ENCODE results near the gene ZP1. TPM values are rescaled to one million over a fixed set of nuclear protein-coding genes. Genes with fewer than 3 reads are reported as not detected.

The ZP1 gene
- total RNA-seq, 1 experiment from 2014 or later = not detected

DNA sequence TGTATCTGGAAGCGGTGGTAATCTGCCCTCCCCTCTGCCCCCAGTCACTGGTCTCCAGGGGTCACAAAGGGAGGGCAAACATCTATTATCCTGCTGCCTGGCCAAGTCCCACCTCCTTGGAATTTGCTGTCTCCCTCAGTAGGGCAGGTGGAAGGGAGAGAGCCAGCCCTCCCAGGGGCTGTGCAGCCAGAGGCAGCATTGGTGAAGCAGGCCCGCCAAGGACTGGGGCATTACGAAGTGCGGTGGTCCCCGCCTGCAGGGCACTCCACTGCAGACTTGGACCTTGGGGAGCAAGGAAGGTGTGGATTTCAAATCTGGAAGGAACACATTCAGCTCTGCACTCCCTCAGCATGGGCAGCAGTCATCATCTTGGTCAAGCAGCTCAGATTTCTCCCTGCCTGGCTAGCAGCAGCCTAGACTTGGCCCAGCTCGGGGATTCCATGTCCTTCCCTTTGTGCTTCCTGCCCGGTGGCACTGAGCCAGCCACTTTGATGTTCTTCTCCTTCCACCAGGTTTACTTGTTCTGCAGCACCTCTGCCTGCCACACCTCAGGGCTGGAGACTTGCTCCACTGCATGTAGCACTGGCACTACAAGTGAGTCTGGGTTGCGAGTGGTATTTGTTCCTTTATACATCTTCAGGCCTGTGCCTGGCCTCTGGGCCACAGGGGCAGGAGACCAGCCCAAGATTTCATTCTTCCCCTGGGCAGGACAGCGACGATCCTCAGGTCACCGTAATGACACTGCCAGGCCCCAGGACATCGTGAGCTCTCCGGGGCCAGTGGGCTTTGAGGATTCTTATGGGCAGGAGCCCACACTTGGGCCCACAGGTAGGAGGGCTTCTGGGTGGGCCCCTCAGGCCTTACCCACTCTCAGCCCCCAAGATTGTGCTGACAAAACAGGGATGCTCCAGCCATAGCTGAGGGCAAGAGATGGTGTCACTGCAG is 7.4 kb downstream of the ZP1 start:
- CTCF ChIA-PET = no interaction called here
- H3K9me3 Mint-ChIP-seq (ENCODE audit: unreplicated experiment) = no peaks in the 10 kb centered on the region
- no peak for TF ChIP-seq CTCF (IDR thresholded peaks at IDR 0.05; ENCODE audit: insufficient read depth in 1 of 2, low read depth in 1 of 2, low read length in 1 of 2, severe bottlenecking in 1 of 2, unreplicated experiment in 1 of 2)
- H3K4me3 Mint-ChIP-seq (ENCODE audit: unreplicated experiment) = no peak overlapping the region
- POLR2A ChIA-PET = no interaction called here
- no peaks in the 10 kb centered on the region for H3K36me3 ChIP-seq (ENCODE audit: control insufficient read depth, insufficient read depth, low read length)
- H3K36me3 Mint-ChIP-seq (ENCODE audit: insufficient read depth, unreplicated experiment) = no peaks in the 10 kb centered on the region
- no peaks in the 10 kb centered on the region for H3K27me3 Mint-ChIP-seq (ENCODE audit: insufficient read depth, unreplicated experiment)
- intact Hi-C loops (cut with micrococcal nuclease; ENCODE audit: unreplicated experiment) = no loop called here
- H3K27me3 ChIP-seq (replicated peaks; ENCODE audit: control insufficient read depth, insufficient read depth, low read length) = no peaks in the 10 kb centered on the region
- no peaks in the 10 kb centered on the region for H3K4me1 ChIP-seq
- no TSS peak for BruUV-seq (replicated peaks)
- H3K27ac Mint-ChIP-seq (ENCODE audit: unreplicated experiment) = no peak overlapping the region
- no peaks in the 10 kb centered on the region for H3K4me1 Mint-ChIP-seq (ENCODE audit: low read depth, unreplicated experiment)
- no peaks in the 10 kb centered on the region for H3K9me3 ChIP-seq
- DNase-seq = no peak
- no peak overlapping the region for H3K4me3 ChIP-seq (ENCODE audit: low read depth, low read length)

DNA sequence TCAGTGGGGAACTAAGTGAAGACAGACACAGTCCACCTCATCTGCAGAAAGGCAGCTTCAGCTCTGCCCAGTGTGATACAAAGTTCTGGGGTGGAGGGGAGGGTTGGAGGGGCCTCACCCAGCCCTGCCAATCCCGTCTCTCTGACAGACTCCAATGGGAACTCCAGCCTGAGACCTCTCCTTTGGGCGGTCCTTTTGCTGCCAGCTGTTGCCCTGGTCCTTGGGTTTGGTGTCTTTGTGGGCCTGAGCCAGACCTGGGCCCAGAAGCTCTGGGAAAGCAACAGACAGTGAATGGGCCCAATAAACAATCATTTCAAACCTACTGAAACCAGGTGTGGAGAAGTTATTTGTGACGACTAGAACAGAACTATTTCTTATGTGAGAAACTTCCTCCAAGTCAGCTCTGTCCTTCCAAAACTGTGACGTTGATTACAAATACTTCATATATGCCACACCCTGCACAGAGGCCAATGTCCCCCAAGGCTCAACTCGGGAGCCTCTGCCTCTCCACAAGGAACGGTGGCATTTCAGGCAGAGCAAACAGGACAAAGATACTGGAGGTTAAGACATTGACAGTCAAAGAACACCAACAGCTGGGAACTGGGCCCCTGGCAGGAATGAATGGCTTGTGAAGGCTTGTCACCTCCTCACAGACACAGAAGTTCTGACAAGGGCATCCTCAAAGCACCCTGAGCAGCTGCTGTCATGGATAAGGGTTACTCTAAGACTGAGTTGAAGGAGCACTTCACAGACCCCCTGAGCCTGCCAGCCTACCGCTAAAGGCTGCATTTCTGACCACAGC is 8.2 kb downstream of the ZP1 start:
- ChIA-PET POLR2A (interaction anchor here (0.5 kb wide), 1 partner anchor 301 kb away, joined by 3 read pairs; no protein-coding TSS in a partner anchor), CTCF (no interaction called here)
- H3K27me3 ChIP-seq (replicated peaks; ENCODE audit: control insufficient read depth, insufficient read depth, low read length) = no peaks in the 10 kb centered on the region
- no peak for DNase-seq
- TF ChIP-seq CTCF (IDR thresholded peaks at IDR 0.05; ENCODE audit: insufficient read depth in 1 of 2, low read depth in 1 of 2, low read length in 1 of 2, severe bottlenecking in 1 of 2, unreplicated experiment in 1 of 2) = no peak
- Mint-ChIP-seq H3K9me3 (ENCODE audit: unreplicated experiment) (no peaks in the 10 kb centered on the region), H3K27me3 (ENCODE audit: insufficient read depth, unreplicated experiment) (no peaks in the 10 kb centered on the region), H3K4me1 (ENCODE audit: low read depth, unreplicated experiment) (no peaks in the 10 kb centered on the region), H3K27ac (ENCODE audit: unreplicated experiment) (no peak overlapping the region), H3K36me3 (ENCODE audit: insufficient read depth, unreplicated experiment) (no peaks in the 10 kb centered on the region), H3K4me3 (ENCODE audit: unreplicated experiment) (no peak overlapping the region)
- no peaks in the 10 kb centered on the region for H3K4me1 ChIP-seq
- H3K9me3 ChIP-seq = no peaks in the 10 kb centered on the region
- no TSS peak for BruUV-seq (replicated peaks)
- no peak overlapping the region for H3K4me3 ChIP-seq (ENCODE audit: low read depth, low read length)
- intact Hi-C loops (cut with micrococcal nuclease; ENCODE audit: unreplicated experiment) = no loop called here
- H3K36me3 ChIP-seq (ENCODE audit: control insufficient read depth, insufficient read depth, low read length) = no peaks in the 10 kb centered on the region

DNA sequence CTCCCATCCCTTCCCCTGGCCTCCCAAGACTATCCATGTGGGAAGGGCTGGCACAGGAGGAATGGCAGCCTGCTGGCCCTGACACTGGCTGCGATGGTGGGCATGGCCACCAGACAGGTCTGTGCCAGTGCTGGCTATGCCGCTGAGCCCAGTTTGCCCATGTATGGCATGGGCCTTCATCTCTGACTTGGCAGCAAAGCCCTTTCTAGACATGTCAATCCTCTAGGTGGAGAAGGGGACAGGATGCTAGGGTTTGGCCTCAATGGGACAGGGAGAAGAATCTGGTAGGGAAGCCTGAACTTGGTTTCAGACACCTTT is 8.8 kb downstream of the ZP1 start:
- Mint-ChIP-seq H3K4me3 (ENCODE audit: unreplicated experiment) (no peak overlapping the region), H3K27ac (ENCODE audit: unreplicated experiment) (no peak overlapping the region), H3K27me3 (ENCODE audit: insufficient read depth, unreplicated experiment) (no peaks in the 10 kb centered on the region), H3K9me3 (ENCODE audit: unreplicated experiment) (no peaks in the 10 kb centered on the region), H3K4me1 (ENCODE audit: low read depth, unreplicated experiment) (no peaks in the 10 kb centered on the region), H3K36me3 (ENCODE audit: insufficient read depth, unreplicated experiment) (no peaks in the 10 kb centered on the region)
- DNase-seq = no peak
- POLR2A ChIA-PET = interaction anchor here (0.5 kb wide), 1 partner anchor 301 kb away, joined by 3 read pairs; no protein-coding TSS in a partner anchor
- no peak for TF ChIP-seq CTCF (IDR thresholded peaks at IDR 0.05; ENCODE audit: insufficient read depth in 1 of 2, low read depth in 1 of 2, low read length in 1 of 2, severe bottlenecking in 1 of 2, unreplicated experiment in 1 of 2)
- Histone ChIP-seq H3K9me3 (no peaks in the 10 kb centered on the region), H3K4me1 (no peaks in the 10 kb centered on the region), H3K4me3 (ENCODE audit: low read depth, low read length) (no peak overlapping the region), H3K36me3 (ENCODE audit: control insufficient read depth, insufficient read depth, low read length) (no peaks in the 10 kb centered on the region), H3K27me3 (replicated peaks; ENCODE audit: control insufficient read depth, insufficient read depth, low read length) (no peaks in the 10 kb centered on the region)
- CTCF ChIA-PET = no interaction called here
- intact Hi-C loops (cut with micrococcal nuclease; ENCODE audit: unreplicated experiment) = no loop called here
- BruUV-seq (replicated peaks) = no TSS peak
